Neural progenitor cell (in vitro differentiated cells): Measurements from ENCODE around the gene TNFRSF8.

Experiments
- CTCF ChIP-seq: fragments of 200-600 bp; sonication (generic); IDR thresholded peaks from 2 replicates; pipeline ENCODE4 v1.5.1; 2017; ENCODE audit warnings: antibody characterized with exemption, mild to moderate bottlenecking
- EZH2 ChIP-seq: fragments of 200-600 bp; sonication (generic); IDR thresholded peaks from 2 replicates; pipeline ENCODE4 v1.6.1; 2017; ENCODE audit warnings: antibody characterized with exemption, mild to moderate bottlenecking, moderate library complexity
- EZH2phosphoT487 ChIP-seq: fragments of 200-600 bp; sonication (generic); IDR thresholded peaks from 2 replicates; pipeline ENCODE4 v1.6.1; 2017; ENCODE audit warnings: antibody characterized with exemption

- TF ChIP-seq CTCF (no peak), EZH2phosphoT487 (no peak), EZH2 (no peak)
These were observed 9.6 kb downstream of the TNFRSF8 start for GRCh38 chr1:12072741-12073140.
